Adrenal gland (tissue), 12 donors: ENCODE measurements around the gene HS3ST4. TPM values are rescaled to one million over a fixed set of nuclear protein-coding genes. Genes with fewer than 3 reads are reported as not detected.

ENCODE experiments used
- DNase-seq, 7 donors: peaks; one replicate each; pipeline ENCODE4 v3.0.0-alpha.2; 2019 to 2020
- H3K27ac ChIP-seq, 5 donors: fragments of 200-600 bp; sonication (generic) in 4 of 5; 1 replicate in 3 of 5; 2 replicates in 2 of 5; pipeline versions ENCODE4 v1.5.1 to v1.8.0; 2016 to 2020; ENCODE audit warnings: mild to moderate bottlenecking in 1 of 5
- H3K27me3 ChIP-seq: fragments of 200-600 bp; 2 replicates; pipeline ENCODE4 v1.8.0; 2021
- H3K36me3 ChIP-seq, 2 donors: fragments of 200-600 bp; replicated peaks in 1 of 2; 1 replicate in 1 of 2; 2 replicates in 1 of 2; pipeline versions ENCODE4 v1.5.1 to v1.8.0; 2018 to 2022
- H3K4me1 ChIP-seq, 2 donors: fragments of 200-600 bp; replicated peaks in 1 of 2; 1 replicate in 1 of 2; 2 replicates in 1 of 2; pipeline versions ENCODE4 v1.5.1 to v1.8.0; 2018 to 2021
- H3K4me3 ChIP-seq, 4 donors: fragments of 200-600 bp; sonication (generic) in 3 of 4; one replicate each; pipeline ENCODE4 v1.5.1; 2016 to 2018
- H3K9me3 ChIP-seq, 3 donors: fragments of 200-600 bp; sonication (generic) in 1 of 3; replicated peaks in 1 of 3; 1 replicate in 2 of 3; 2 replicates in 1 of 3; pipeline versions ENCODE4 v1.5.1 to v1.8.0; 2016 to 2021
- CTCF ChIP-seq, 6 experiments: fragments of 450-650 bp in 4 of 6; fragments of 200-600 bp in 2 of 6; sonication (generic) in 1 of 6; IDR thresholded peaks; 1 replicate in 5 of 6; 2 replicates in 1 of 6; pipeline versions ENCODE4 v1.5.1 to v1.8.0; 2016 to 2021; ENCODE audit warnings: antibody characterized with exemption in 6 of 6, mild to moderate bottlenecking in 2 of 6, moderate library complexity in 1 of 6
- POLR2A ChIP-seq, 2 donors: fragments of 450-650 bp; IDR thresholded peaks; one replicate each; pipeline ENCODE4 v1.6.1; 2017; ENCODE audit warnings: antibody characterized with exemption in 2 of 2, mild to moderate bottlenecking in 2 of 2, moderate library complexity in 1 of 2
- WGBS, 4 donors: extraction: QIAGEN DNeasy Blood & Tissue Kit in 2 of 4; methylation state at CpG; one replicate each; pipeline versions ENCODE4 v1.1.5 to v1.1.7; 2013 to 2017; 5-methylcytosine and 5-hydroxymethylcytosine counted together
- intact Hi-C, 2 donors: fragments of 100-400 bp; cut with DNase I; formaldehyde crosslinking; loops; one replicate each; pipeline versions ENCODE4 v1.14.1 to v1.15.0; 2022 to 2023
- polyA plus RNA-seq, 3 donors: library from polyadenylated mRNA; stranded (reverse); fragments of 200-250 nt in 2 of 3; fragments of 350-450 nt in 1 of 3; fragmentation: Illumina TruSeq in 1 of 3; extraction: RNeasy Lipid Tissue Mini Kit (QIAGEN cat#74804) in 1 of 3; gene quantifications; one replicate each; pipeline ENCODE4 v1.2.3, GENCODE V29; 2013 to 2014
- total RNA-seq, 9 donors: library from RNA; depleted of rRNA in 4 of 9; stranded (reverse); fragments of >200 nt in 4 of 9; fragments of 120-200 nt in 1 of 9; fragmentation: NEBNext Ultra II Directional in 1 of 9; extraction: Animal tissue kit (Norgen Biotek cat#: 25700) in 1 of 9; gene quantifications; one replicate each; pipeline versions ENCODE4 v1.1.0 to v1.2.4, GENCODE V29; 2013 to 2023
- donor health status: healthy with polysubstance abuse.
- donor health status: Bipolar disorder and iron deficiency.
- donor health status: DM: yes; HTN: yes; CAD: no.
- donor health status: DM: no; HTN: no; CAD: no.
- donor health status: DM: no; HTN: no; CAD: no.
- donor health status: DM: yes; HTN: yes; CAD: no.

The HS3ST4 gene
- total and polyA plus RNA-seq, 12 donors, result 0.06 to 0.18 (median 0.08) TPM; not detected in 9

DNA sequence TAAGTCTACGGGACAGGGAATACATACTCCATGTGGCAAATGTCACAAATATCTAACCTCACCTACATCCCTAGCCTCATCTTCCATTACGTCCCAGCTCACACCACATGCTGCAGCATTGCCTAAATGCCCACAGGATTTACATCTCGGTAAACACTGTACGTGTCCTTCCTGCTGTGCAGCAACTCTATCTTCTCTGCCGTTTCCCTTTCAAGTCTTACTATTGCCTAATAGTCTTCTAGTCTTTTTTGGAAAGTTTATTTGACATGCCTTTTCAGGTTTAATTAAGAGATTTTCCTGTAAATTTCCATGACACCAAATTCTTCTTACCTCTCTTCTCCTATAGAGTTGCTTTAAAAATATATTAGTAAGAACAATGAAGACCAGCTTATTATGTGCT lies 120.5 kb downstream of the HS3ST4 start:
- Histone ChIP-seq H3K27ac (no peak overlapping the region), H3K9me3 (no peaks in the 10 kb centered on the region), H3K27me3 (peaks cover 3% of the 10 kb centered on the region), H3K36me3 (no peaks in the 10 kb centered on the region), H3K4me3 (no peak overlapping the region), H3K4me1 (no peaks in the 10 kb centered on the region)
- no peak for TF ChIP-seq CTCF (IDR thresholded peaks at IDR 0.05)
- TF ChIP-seq POLR2A (IDR thresholded peaks at IDR 0.05), result no peak
- whole genome bisulfite sequencing, 4 donors, result 69 to 83% (median 76%) methylated on average over 5 of the region's 5 CpGs
- DNase-seq, result no peak
- intact Hi-C loops, result no loop called here

GRCh38 chr16:25817295-25817694 lies 125.5 kb downstream of the HS3ST4 start:
- no peaks in the 10 kb centered on the region for H3K27me3 ChIP-seq
- no peaks in the 10 kb centered on the region for H3K36me3 ChIP-seq
- H3K9me3 ChIP-seq, result no peaks in the 10 kb centered on the region
- 61 to 66% (median 64%) methylated on average over 6 of the region's 6 CpGs for WGBS, 4 donors
- H3K27ac ChIP-seq, result no peak overlapping the region
- no peaks in the 10 kb centered on the region for H3K4me1 ChIP-seq
- intact Hi-C loops, result no loop called here
- TF ChIP-seq POLR2A (IDR thresholded peaks at IDR 0.05), result no peak
- TF ChIP-seq CTCF (IDR thresholded peaks at IDR 0.05), result no peak
- H3K4me3 ChIP-seq, result no peak overlapping the region
- DNase-seq, result no peak

DNA sequence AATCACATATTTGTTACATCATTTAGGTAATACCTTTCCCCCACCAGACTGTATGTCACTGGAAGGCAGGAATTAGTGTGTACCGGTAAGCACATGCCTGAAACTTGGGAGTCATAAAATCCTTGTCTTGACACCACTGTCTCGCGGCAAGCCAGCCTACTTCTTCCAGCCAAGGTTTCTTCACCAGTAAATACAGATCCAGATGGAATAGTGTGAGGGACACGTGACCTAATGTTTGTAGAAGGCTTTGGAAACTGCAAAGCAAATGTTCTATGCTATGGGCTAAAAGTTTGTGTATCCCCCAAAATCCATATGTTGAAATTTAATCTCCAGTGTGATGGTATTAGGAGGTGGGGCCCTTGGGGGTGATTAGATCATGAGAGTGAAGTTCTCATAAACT lies 126.1 kb downstream of the HS3ST4 start:
- Histone ChIP-seq H3K9me3 (no peaks in the 10 kb centered on the region), H3K4me1 (no peaks in the 10 kb centered on the region), H3K4me3 (no peak overlapping the region), H3K36me3 (no peaks in the 10 kb centered on the region), H3K27me3 (no peaks in the 10 kb centered on the region), H3K27ac (no peak overlapping the region)
- no peak for TF ChIP-seq CTCF (IDR thresholded peaks at IDR 0.05)
- no peak for TF ChIP-seq POLR2A (IDR thresholded peaks at IDR 0.05)
- DNase-seq, result no peak
- intact Hi-C loops, result no loop called here
- WGBS, 4 donors, result 81 to 87% (median 83%) methylated on average over 4 of the region's 4 CpGs

DNA sequence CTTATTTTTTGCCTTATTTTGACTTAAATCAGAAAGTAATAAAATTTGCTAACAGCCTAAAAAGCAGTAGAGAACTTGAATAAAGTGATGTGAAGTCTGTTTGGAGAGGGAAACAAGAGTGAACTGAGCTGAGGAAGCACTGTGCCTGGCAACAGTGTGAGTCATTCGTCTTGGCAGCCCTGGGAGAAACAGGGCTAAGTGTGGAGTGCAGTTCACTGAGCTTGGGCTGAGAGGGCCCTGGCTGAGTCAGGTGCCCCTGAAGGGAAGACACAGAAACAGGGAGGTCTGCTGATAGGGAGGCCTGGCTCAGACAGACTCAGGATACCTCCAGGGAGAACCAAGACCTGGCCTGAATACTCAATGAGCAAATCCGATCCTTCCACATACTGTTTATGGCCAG lies 132.1 kb downstream of the HS3ST4 start:
- intact Hi-C loops, result no loop called here
- no peaks in the 10 kb centered on the region for H3K9me3 ChIP-seq
- TF ChIP-seq POLR2A (IDR thresholded peaks at IDR 0.05) (no peak), CTCF (IDR thresholded peaks at IDR 0.05) (no peak)
- H3K27me3 ChIP-seq, result no peaks in the 10 kb centered on the region
- no peak overlapping the region for H3K27ac ChIP-seq
- no peaks in the 10 kb centered on the region for H3K4me1 ChIP-seq
- H3K36me3 ChIP-seq, result no peaks in the 10 kb centered on the region
- peak; percentile 25 to 62 (median 44) for DNase-seq
- WGBS, 4 donors, result 52 to 62% (median 58%) methylated on average over 2 of the region's 2 CpGs
- no peak overlapping the region for H3K4me3 ChIP-seq
